Measurements from ENCODE around the gene GADD45B.
"Not testable (repeated sequence)": the region's sequence is repeated elsewhere in the genome, so short reads cannot be mapped to it uniquely, and the experiment has no call there.

DNA sequence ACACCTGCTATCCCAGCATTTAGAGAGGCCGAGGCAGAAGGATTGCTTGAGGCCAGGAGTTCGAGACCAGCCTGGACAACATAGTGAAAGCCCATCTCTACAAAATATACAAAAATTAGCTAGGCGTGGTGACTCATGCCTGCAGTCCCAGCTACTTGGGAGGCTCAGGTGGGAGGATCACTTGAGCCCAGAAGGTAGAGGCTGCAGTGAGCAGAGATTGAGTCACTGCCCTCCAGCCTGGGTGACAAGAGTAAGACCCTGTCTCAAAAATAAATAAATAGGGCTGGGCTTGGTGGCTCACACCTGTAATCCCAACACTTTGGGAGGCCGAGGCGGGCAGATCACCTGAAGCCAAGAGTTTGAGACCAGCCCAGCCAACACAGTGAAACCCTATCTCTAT lies 12.2 kb upstream of the GADD45B start:
- TF ChIP-seq, protein P1, sequence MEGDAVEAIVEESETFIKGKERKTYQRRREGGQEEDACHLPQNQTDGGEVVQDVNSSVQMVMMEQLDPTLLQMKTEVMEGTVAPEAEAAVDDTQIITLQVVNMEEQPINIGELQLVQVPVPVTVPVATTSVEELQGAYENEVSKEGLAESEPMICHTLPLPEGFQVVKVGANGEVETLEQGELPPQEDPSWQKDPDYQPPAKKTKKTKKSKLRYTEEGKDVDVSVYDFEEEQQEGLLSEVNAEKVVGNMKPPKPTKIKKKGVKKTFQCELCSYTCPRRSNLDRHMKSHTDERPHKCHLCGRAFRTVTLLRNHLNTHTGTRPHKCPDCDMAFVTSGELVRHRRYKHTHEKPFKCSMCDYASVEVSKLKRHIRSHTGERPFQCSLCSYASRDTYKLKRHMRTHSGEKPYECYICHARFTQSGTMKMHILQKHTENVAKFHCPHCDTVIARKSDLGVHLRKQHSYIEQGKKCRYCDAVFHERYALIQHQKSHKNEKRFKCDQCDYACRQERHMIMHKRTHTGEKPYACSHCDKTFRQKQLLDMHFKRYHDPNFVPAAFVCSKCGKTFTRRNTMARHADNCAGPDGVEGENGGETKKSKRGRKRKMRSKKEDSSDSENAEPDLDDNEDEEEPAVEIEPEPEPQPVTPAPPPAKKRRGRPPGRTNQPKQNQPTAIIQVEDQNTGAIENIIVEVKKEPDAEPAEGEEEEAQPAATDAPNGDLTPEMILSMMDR (IDR thresholded peaks at IDR 0.05), result not testable (repeated sequence)
- not testable (repeated sequence) for TF ChIP-seq POLR2AphosphoS5 (IDR thresholded peaks at IDR 0.05)

Measured in stomach (tissue), 4 donors.